ENCODE results near the gene THYN1. TPM values are rescaled to one million over a fixed set of nuclear protein-coding genes. Genes with fewer than 3 reads are reported as not detected.

The THYN1 gene
- total RNA-seq, 1 experiment from 2014 or later, result 97.0 TPM

DNA sequence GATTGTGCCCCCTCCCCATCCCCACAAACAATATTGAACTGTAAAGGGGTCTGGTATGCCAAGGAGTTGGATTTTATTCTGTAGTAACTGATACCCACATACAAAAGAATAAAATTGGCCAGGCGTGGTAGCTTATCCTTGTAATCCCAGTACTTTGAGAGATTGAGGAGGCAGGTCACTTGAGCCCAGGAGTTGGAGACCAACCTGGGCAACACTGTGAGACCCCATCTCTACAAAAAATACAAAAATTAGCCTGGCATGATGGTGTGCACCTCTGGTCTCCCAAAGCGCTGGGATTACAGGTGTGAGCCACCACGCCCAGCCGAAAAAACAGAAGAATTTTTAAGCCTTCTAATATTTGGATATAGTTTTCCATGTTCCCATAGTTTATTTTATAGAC, 18.8 kb upstream of the THYN1 start:
- H3K9ac ChIP-seq (ENCODE audit: extremely low read depth, insufficient read length, low read length), result no peak overlapping the region
- no peaks in the 10 kb centered on the region for H3K9me3 ChIP-seq (ENCODE audit: control insufficient read depth, low read depth, low read length)
- H3K4ac ChIP-seq (ENCODE audit: low read depth, low read length), result no peak overlapping the region
- no peak overlapping the region for H2BK20ac ChIP-seq (ENCODE audit: low read depth, low read length, poor library complexity, severe bottlenecking)
- no peak overlapping the region for H2AFZ ChIP-seq (ENCODE audit: low read length)
- H4K5ac ChIP-seq (ENCODE audit: insufficient read length, low read depth, low read length), result no peak overlapping the region
- H3K27ac ChIP-seq (ENCODE audit: insufficient read length, low read depth, low read length), result peak overlapping the region; percentile 49
- no peak overlapping the region for H4K91ac ChIP-seq (ENCODE audit: insufficient read length, low read depth, low read length)
- peaks cover 12% of the 10 kb centered on the region; the same call in 1 of the 2 replicates for H3K79me2 ChIP-seq (ENCODE audit: insufficient read depth, low read length)
- H2BK5ac ChIP-seq (ENCODE audit: insufficient read length, low read length), result no peak overlapping the region
- DNase-seq, result no peak
- peaks cover 0 to 2% (median 1%) of the 10 kb centered on the region in 3 experiments; a peak in 3 of 7 replicates for H3K36me3 Mint-ChIP-seq (ENCODE audit: insufficient read depth in 1 of 3, low read depth in 3 of 3)
- TF ChIP-seq, protein P1, sequence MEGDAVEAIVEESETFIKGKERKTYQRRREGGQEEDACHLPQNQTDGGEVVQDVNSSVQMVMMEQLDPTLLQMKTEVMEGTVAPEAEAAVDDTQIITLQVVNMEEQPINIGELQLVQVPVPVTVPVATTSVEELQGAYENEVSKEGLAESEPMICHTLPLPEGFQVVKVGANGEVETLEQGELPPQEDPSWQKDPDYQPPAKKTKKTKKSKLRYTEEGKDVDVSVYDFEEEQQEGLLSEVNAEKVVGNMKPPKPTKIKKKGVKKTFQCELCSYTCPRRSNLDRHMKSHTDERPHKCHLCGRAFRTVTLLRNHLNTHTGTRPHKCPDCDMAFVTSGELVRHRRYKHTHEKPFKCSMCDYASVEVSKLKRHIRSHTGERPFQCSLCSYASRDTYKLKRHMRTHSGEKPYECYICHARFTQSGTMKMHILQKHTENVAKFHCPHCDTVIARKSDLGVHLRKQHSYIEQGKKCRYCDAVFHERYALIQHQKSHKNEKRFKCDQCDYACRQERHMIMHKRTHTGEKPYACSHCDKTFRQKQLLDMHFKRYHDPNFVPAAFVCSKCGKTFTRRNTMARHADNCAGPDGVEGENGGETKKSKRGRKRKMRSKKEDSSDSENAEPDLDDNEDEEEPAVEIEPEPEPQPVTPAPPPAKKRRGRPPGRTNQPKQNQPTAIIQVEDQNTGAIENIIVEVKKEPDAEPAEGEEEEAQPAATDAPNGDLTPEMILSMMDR (conservative IDR thresholded peaks at IDR 0.05), result no peak
- 0 out of 7 replicates have a peak overlapping the region, but pooled peaks of 1 of the 3 experiments have one; percentile 93 for H3K27ac Mint-ChIP-seq
- H3K4me1 ChIP-seq (ENCODE audit: insufficient read depth, low read length), result peaks cover 18% of the 10 kb centered on the region
- H3K27me3 ChIP-seq (ENCODE audit: insufficient read depth, low read length), result no peaks in the 10 kb centered on the region
- WGBS (ENCODE audit: extremely low coverage, insufficient read length, low lambda C conversion rate), result no CpG with 5 or more reads among the region's 4 CpGs
- H3K23me2 ChIP-seq (ENCODE audit: insufficient read length, low read depth, low read length, poor library complexity, severe bottlenecking), result peaks cover 13% of the 10 kb centered on the region
- no peaks in the 10 kb centered on the region for H3K79me1 ChIP-seq (ENCODE audit: insufficient read depth, low read depth, low read length, poor library complexity, severe bottlenecking)
- H3K14ac ChIP-seq (ENCODE audit: insufficient read depth, low read length), result no peak overlapping the region
- H3T11ph ChIP-seq (ENCODE audit: low read length), result no peak overlapping the region
- H3K18ac ChIP-seq (ENCODE audit: insufficient read length, low read depth, low read length), result no peak overlapping the region
- no peak overlapping the region for H3K23ac ChIP-seq (ENCODE audit: insufficient read length, low read depth, low read length)
- H2AK5ac ChIP-seq (ENCODE audit: insufficient read length, low read length), result no peak overlapping the region
- no peaks in the 10 kb centered on the region; a peak in 2 of 5 replicates for H3K9me3 Mint-ChIP-seq
- H2BK12ac ChIP-seq (ENCODE audit: insufficient read length, low read depth, low read length), result no peak overlapping the region
- peaks cover 5% of the 10 kb centered on the region for H3K27me3 Mint-ChIP-seq (ENCODE audit: low read depth)
- H3K4me1 Mint-ChIP-seq, result peaks cover 55 to 72% of the 10 kb centered on the region in 2 experiments
- H2BK15ac ChIP-seq (ENCODE audit: low read depth, low read length), result no peak overlapping the region
- no peak overlapping the region for H4K8ac ChIP-seq (replicated peaks; ENCODE audit: insufficient read length, low read depth, low read length)
- H3K4me3 Mint-ChIP-seq, result 0 out of 5 replicates have a peak overlapping the region, but pooled peaks of 1 of the 2 experiments have one; percentile 71
- H4K20me1 ChIP-seq (ENCODE audit: control insufficient read depth, insufficient read depth, insufficient read length), result no peaks in the 10 kb centered on the region
- peak overlapping the region; percentile 86 for H3K4me2 ChIP-seq (ENCODE audit: insufficient read depth, insufficient read length, low read length)
- no peak overlapping the region for H2BK120ac ChIP-seq (ENCODE audit: low read depth, low read length, poor library complexity, severe bottlenecking)
- no peak overlapping the region for H3K56ac ChIP-seq (ENCODE audit: insufficient read length, low read depth, low read length)

All from H9 (cell line).